MM.1S (cell line): ENCODE measurements around the gene RAB3D.

Experiments used
- DNase-seq: peaks from one replicate; pipeline ENCODE4 v3.0.0-alpha.2; 2015
- H2AFZ ChIP-seq: fragments of 300-600 bp; sonication (generic); 2 replicates; pipeline ENCODE4 v1.6.0; 2016; ENCODE audit warnings: antibody characterized with exemption, low read length
- H3F3A ChIP-seq: fragments of 300-600 bp; sonication (generic); 2 replicates; pipeline ENCODE4 v1.6.1; 2016; ENCODE audit warnings: mild to moderate bottlenecking, antibody characterized with exemption, low read length, moderate library complexity, mixed read lengths; ENCODE audit not compliant: insufficient read depth
- H3K27ac ChIP-seq: fragments of 300-600 bp; sonication (generic); 2 replicates; pipeline ENCODE4 v1.5.1; 2016; ENCODE audit warnings: mild to moderate bottlenecking, low read length
- H3K27me3 ChIP-seq: fragments of 300-600 bp; sonication (generic); replicated peaks from 2 replicates; pipeline ENCODE4 v1.6.0; 2016; ENCODE audit warnings: low read length; ENCODE audit not compliant: insufficient read depth
- H3K36me3 ChIP-seq: fragments of 300-600 bp; sonication (generic); replicated peaks from 2 replicates; pipeline ENCODE4 v1.6.1; 2016; ENCODE audit warnings: mild to moderate bottlenecking, low read length, mixed read lengths; ENCODE audit not compliant: insufficient read depth
- H3K4me1 ChIP-seq: fragments of 300-600 bp; sonication (generic); 2 replicates; pipeline ENCODE4 v1.6.1; 2016; ENCODE audit warnings: low read length, mixed read lengths
- H3K4me2 ChIP-seq: fragments of 300-600 bp; sonication (generic); 2 replicates; pipeline ENCODE4 v1.6.0; 2016; ENCODE audit warnings: low read depth, low read length
- H3K4me3 ChIP-seq: fragments of 300-600 bp; sonication (generic); 2 replicates; pipeline ENCODE4 v1.5.1; 2016; ENCODE audit warnings: low read length, mixed read lengths
- H3K79me2 ChIP-seq: fragments of 300-600 bp; sonication (generic); 2 replicates; pipeline ENCODE4 v1.6.1; 2016; ENCODE audit warnings: mixed run types, low read length, mixed read lengths
- H3K9ac ChIP-seq: fragments of 300-600 bp; sonication (generic); 2 replicates; pipeline ENCODE4 v1.6.1; 2016; ENCODE audit warnings: low read length, mixed read lengths
- H3K9me2 ChIP-seq: fragments of 300-600 bp; sonication (generic); replicated peaks from 2 replicates; pipeline ENCODE4 v1.6.1; 2016; ENCODE audit warnings: mild to moderate bottlenecking, low read length, mixed read lengths; ENCODE audit not compliant: insufficient read depth
- H3K9me3 ChIP-seq: fragments of 300-600 bp; sonication (generic); replicated peaks from 2 replicates; pipeline ENCODE4 v1.6.1; 2016; ENCODE audit warnings: mild to moderate bottlenecking, low read length, mixed read lengths; ENCODE audit not compliant: insufficient read depth
- H4K20me1 ChIP-seq: fragments of 300-600 bp; sonication (generic); 2 replicates; pipeline ENCODE4 v1.6.1; 2016; ENCODE audit warnings: mild to moderate bottlenecking, low read length, moderate library complexity, mixed read lengths; ENCODE audit not compliant: insufficient read depth
- CTCF ChIP-seq: fragments of 300-600 bp; sonication (generic); IDR thresholded peaks from 2 replicates; pipeline ENCODE4 v1.5.1; 2016; ENCODE audit warnings: antibody characterized with exemption, low read length, mixed read lengths
- EZH2 ChIP-seq: fragments of 300-600 bp; sonication (generic); optimal IDR thresholded peaks from 2 replicates; pipeline ENCODE3; 2017; ENCODE audit warnings: low read depth, mild to moderate bottlenecking, antibody characterized with exemption, low read length, mixed read lengths
- EZH2phosphoT487 ChIP-seq: fragments of 300-600 bp; sonication (generic); IDR thresholded peaks from 2 replicates; pipeline ENCODE4 v1.6.1; 2018; ENCODE audit warnings: antibody characterized with exemption, low read length

The RAB3D gene

GRCh38 chr19:11273989-11274388 is 65.5 kb downstream of the RAB3D start:
- Histone ChIP-seq H3K9me2 (no peaks in the 10 kb centered on the region), H2AFZ (no peak overlapping the region), H3F3A (no peaks in the 10 kb centered on the region), H3K27ac (no peak overlapping the region), H3K4me2 (no peak overlapping the region), H3K79me2 (no peaks in the 10 kb centered on the region), H4K20me1 (no peaks in the 10 kb centered on the region), H3K9me3 (no peaks in the 10 kb centered on the region), H3K27me3 (peaks cover 71% of the 10 kb centered on the region), H3K4me3 (no peak overlapping the region), H3K4me1 (no peaks in the 10 kb centered on the region), H3K9ac (no peak overlapping the region), H3K36me3 (no peaks in the 10 kb centered on the region)
- TF ChIP-seq EZH2phosphoT487 (no peak), EZH2 (no peak), CTCF (no peak)
- no peak for DNase-seq

- TF ChIP-seq EZH2phosphoT487 (no peak), EZH2 (no peak), CTCF (no peak)
- Histone ChIP-seq H3K27ac (no peak overlapping the region), H3K9me2 (no peaks in the 10 kb centered on the region), H3F3A (no peaks in the 10 kb centered on the region), H4K20me1 (no peaks in the 10 kb centered on the region), H3K36me3 (no peaks in the 10 kb centered on the region), H3K9ac (no peak overlapping the region), H3K9me3 (no peaks in the 10 kb centered on the region), H3K4me2 (no peak overlapping the region), H3K4me3 (no peak overlapping the region), H3K4me1 (no peaks in the 10 kb centered on the region), H3K79me2 (no peaks in the 10 kb centered on the region), H2AFZ (no peak overlapping the region), H3K27me3 (peaks cover 71% of the 10 kb centered on the region)
- DNase-seq, result no peak
Observed at GRCh38 chr19:11273296-11273695, 66.2 kb downstream of the RAB3D start.
